ENCODE measurements around the gene ZDHHC14.

DNA sequence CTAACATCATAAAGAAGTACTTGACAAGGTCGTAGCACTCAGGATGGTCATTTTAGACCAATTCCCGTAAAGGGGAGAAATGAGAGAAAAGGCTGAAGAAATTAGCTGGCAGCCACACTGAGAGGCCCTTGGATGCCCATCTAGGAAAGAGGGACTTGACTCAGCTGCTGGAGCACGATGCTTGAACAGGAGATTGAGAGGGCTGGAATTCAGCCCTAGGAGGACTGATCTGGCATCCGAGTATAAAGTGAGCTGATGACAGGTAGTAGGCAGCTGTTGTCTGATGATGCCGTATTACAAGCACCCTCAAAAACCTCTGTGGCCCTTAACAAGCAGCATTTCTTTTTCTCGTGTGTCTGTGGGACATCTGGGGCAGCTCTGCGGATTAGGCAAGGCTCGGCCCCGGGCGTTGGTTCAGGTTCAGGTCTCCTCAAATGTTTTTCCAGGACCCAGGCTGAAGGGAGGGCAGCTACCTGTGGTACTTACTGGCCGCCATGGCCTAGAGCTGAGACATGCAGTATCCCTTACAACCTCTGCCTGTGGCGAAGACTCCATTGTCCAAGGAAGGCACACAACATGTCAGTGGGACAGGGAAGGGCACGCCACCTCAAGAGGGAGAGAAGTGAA is 222.4 kb downstream of the ZDHHC14 start:
- TF ChIP-seq CTCF (IDR thresholded peaks at IDR 0.05): no peak
- TF ChIP-seq POLR2A (IDR thresholded peaks at IDR 0.05): no peak
